ENCODE measurements around the gene HSPA4.

GRCh38 chr5:133142782-133143181 is 91.0 kb downstream of the HSPA4 start:
- TF ChIP-seq EGR1 (IDR thresholded peaks at IDR 0.05; ENCODE audit: low read depth in 2 of 2) (no peak), CTCF (IDR thresholded peaks at IDR 0.05; ENCODE audit: low read depth, low read length, missing input control) (no peak), SP1 (IDR thresholded peaks at IDR 0.05) (no peak), YY1 (IDR thresholded peaks at IDR 0.05) (no peak), HNF4G (IDR thresholded peaks at IDR 0.05) (no peak), RXRA (IDR thresholded peaks at IDR 0.05) (no peak), RAD21 (IDR thresholded peaks at IDR 0.05) (no peak), MAX (IDR thresholded peaks at IDR 0.05) (no peak), TAF1 (conservative IDR thresholded peaks at IDR 0.05) (no peak)
- TF ChIP-seq, protein P1, sequence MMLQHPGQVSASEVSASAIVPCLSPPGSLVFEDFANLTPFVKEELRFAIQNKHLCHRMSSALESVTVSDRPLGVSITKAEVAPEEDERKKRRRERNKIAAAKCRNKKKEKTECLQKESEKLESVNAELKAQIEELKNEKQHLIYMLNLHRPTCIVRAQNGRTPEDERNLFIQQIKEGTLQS (IDR thresholded peaks at IDR 0.05): no peak

Measured in liver (tissue), 3 donors.